Endothelial cell of umbilical vein (primary cell): ENCODE results near the gene HPSE2. TPM values are rescaled to one million over a fixed set of nuclear protein-coding genes. Genes with fewer than 3 reads are reported as not detected.

Source experiments
- BruUV-seq: library from RNA; stranded (reverse); fragments of 400-500 nt; replicated peaks from 2 replicates; lab custom pipeline; 2021; lab: Mats Ljungman, UMichigan
- CTCF ChIA-PET: fragments of 300-600, 350-600 bp; sonication (Branson Sonifier 250); formaldehyde crosslinking; loops from one replicate; lab custom pipeline; 2021; ENCODE audit warnings: antibody characterized with exemption, inconsistent platforms; lab: Charles Lee
- POLR2A ChIA-PET: fragments of 300-600, 350-600 bp; sonication (Branson Sonifier 250); formaldehyde crosslinking; loops from one replicate; lab custom pipeline; 2021; ENCODE audit warnings: antibody characterized with exemption, inconsistent platforms; lab: Charles Lee
- DNase-seq: peaks from one replicate; pipeline ENCODE4 v3.0.0-alpha.2; 2011; ENCODE audit warnings: low read depth, low spot score
- FAIRE-seq: peaks from 2 replicates; lab custom pipeline; 2011; peaks lifted over from hg19 to GRCh38; lab: Jason Lieb, UNC
- H2AFZ ChIP-seq: 2 replicates; pipeline ENCODE4 v1.6.0; 2012; ENCODE audit warnings: low read depth, low read length, control low read depth, inconsistent platforms
- H3K27ac ChIP-seq: 2 replicates; pipeline ENCODE4 v1.5.1; 2011; ENCODE audit warnings: low read depth, mild to moderate bottlenecking, control low read depth, low read length, moderate library complexity; ENCODE audit not compliant: insufficient read depth
- H3K27me3 ChIP-seq, 2 experiments: 2 replicates each; pipeline versions ENCODE4 v1.6.0 to v1.6.1; 2011; ENCODE audit warnings: low read length in 2 of 2, mixed read lengths in 1 of 2; ENCODE audit not compliant: control insufficient read depth in 2 of 2, insufficient read depth in 2 of 2
- H3K36me3 ChIP-seq, 2 experiments: 2 replicates in 1 of 2; 3 replicates in 1 of 2; pipeline ENCODE4 v1.5.1; 2011; ENCODE audit warnings: low read length in 2 of 2, mild to moderate bottlenecking in 1 of 2, moderate library complexity in 1 of 2; ENCODE audit not compliant: control insufficient read depth in 2 of 2, insufficient read depth in 2 of 2; ENCODE audit errors: extremely low read depth in 1 of 2
- H3K4me1 ChIP-seq: 3 replicates; pipeline ENCODE4 v1.5.1; 2011; ENCODE audit warnings: mild to moderate bottlenecking, low read length; ENCODE audit not compliant: control insufficient read depth, insufficient read depth; ENCODE audit errors: extremely low read depth
- H3K4me2 ChIP-seq: 2 replicates; pipeline ENCODE4 v1.6.1; 2011; ENCODE audit warnings: low read length, control low read depth, mixed read lengths; ENCODE audit not compliant: insufficient read depth
- H3K4me3 ChIP-seq, 3 experiments: fragments of 200-600 bp in 1 of 3; sonication (generic), shearing (Covaris generic) in 1 of 3; replicated peaks in 1 of 3; 2 replicates each; pipeline ENCODE4 v1.5.1; 2011 to 2016; ENCODE audit warnings: control low read depth in 3 of 3, low read length in 3 of 3, mild to moderate bottlenecking in 2 of 3, inconsistent platforms in 1 of 3, low read depth in 1 of 3, moderate library complexity in 1 of 3; ENCODE audit not compliant: insufficient read depth in 1 of 3
- H3K79me2 ChIP-seq: 2 replicates; pipeline ENCODE4 v1.6.0; 2012; ENCODE audit warnings: low read length, inconsistent platforms; ENCODE audit not compliant: control insufficient read depth, insufficient read depth
- H3K9ac ChIP-seq: replicated peaks from 2 replicates; pipeline ENCODE3; 2011; ENCODE audit warnings: low read length, control low read depth; ENCODE audit not compliant: insufficient read depth; ENCODE audit errors: extremely low read depth
- H3K9me1 ChIP-seq: replicated peaks from 3 replicates; pipeline ENCODE4 v1.6.0; 2011; ENCODE audit warnings: mild to moderate bottlenecking, low read length; ENCODE audit not compliant: control insufficient read depth, insufficient read depth; ENCODE audit errors: extremely low read depth
- H3K9me3 ChIP-seq: replicated peaks from 2 replicates; pipeline ENCODE4 v1.5.1; 2012; ENCODE audit warnings: low read length, inconsistent platforms; ENCODE audit not compliant: control insufficient read depth, insufficient read depth
- H4K20me1 ChIP-seq: replicated peaks from 2 replicates; pipeline ENCODE3; 2011; ENCODE audit warnings: mild to moderate bottlenecking, low read length; ENCODE audit not compliant: control insufficient read depth, insufficient read depth; ENCODE audit errors: extremely low read depth
- EZH2 ChIP-seq: IDR thresholded peaks from 2 replicates; pipeline ENCODE4 v1.6.1; 2012; ENCODE audit warnings: borderline replicate concordance, low read depth, mild to moderate bottlenecking, moderate library complexity, low read length, inconsistent platforms; ENCODE audit not compliant: severe bottlenecking
- FOS ChIP-seq: IDR thresholded peaks from 2 replicates; pipeline ENCODE4 v1.6.1; 2011; ENCODE audit warnings: mild to moderate bottlenecking, low read length, moderate library complexity, borderline replicate concordance; ENCODE audit not compliant: insufficient read depth
- GATA2 ChIP-seq: IDR thresholded peaks from 2 replicates; pipeline ENCODE4 v1.7.0; 2011; ENCODE audit warnings: low read depth, mild to moderate bottlenecking, moderate library complexity, mixed read lengths, low read length; ENCODE audit not compliant: insufficient read length, insufficient read depth
- JUN ChIP-seq: IDR thresholded peaks from 2 replicates; pipeline ENCODE4 v1.6.1; 2011; ENCODE audit warnings: borderline replicate concordance, low read depth; ENCODE audit not compliant: insufficient read length, insufficient read depth
- MYC ChIP-seq: IDR thresholded peaks from one replicate; pipeline ENCODE4 v1.6.1; 2011; ENCODE audit warnings: mild to moderate bottlenecking, low read depth, low read length
- POLR2A ChIP-seq: IDR thresholded peaks from 2 replicates; pipeline ENCODE4 v1.6.1; 2012; ENCODE audit warnings: low read depth, mild to moderate bottlenecking, control low read depth, low read length
- POLR2AphosphoS5 ChIP-seq: IDR thresholded peaks from 2 replicates; pipeline ENCODE4 v1.6.1; 2012; ENCODE audit warnings: low read depth, mild to moderate bottlenecking, control low read depth, low read length, moderate library complexity; ENCODE audit not compliant: insufficient read depth
- dilution Hi-C: fragments of 300-500 bp; cut with MboI; formaldehyde crosslinking; loops from one replicate; pipeline ENCODE4 v1.15.0; 2019; ENCODE audit warnings: low sequenced_read_pairs; ENCODE audit not compliant: extremely low pct_ligation_motif_present
- intact Hi-C: fragments of 100-400 bp; cut with micrococcal nuclease; formaldehyde crosslinking; loops from one replicate; pipeline ENCODE4 v1.10.0; 2022
- polyA plus RNA-seq, 4 experiments: library from polyadenylated mRNA; depleted of rRNA in 3 of 4; stranded (reverse) in 3 of 4; unstranded in 1 of 4; fragments of >200 nt; gene quantifications; 2 replicates each; pipeline versions ENCODE4 v1.2.1 to v1.2.3, GENCODE V29; 2011 to 2012; ENCODE audit warnings: missing spikeins in 1 of 4
- total RNA-seq: library from RNA; stranded (reverse); gene quantifications from 2 replicates; pipeline ENCODE4 v1.2.3, GENCODE V29; 2021
- TF ChIP-seq, protein P1 (sequence below): IDR thresholded peaks from 2 replicates; pipeline ENCODE4 v1.6.1; 2011; ENCODE audit not compliant: insufficient read depth, insufficient read length
- TF ChIP-seq, protein P2 (sequence below), 2 donors: IDR thresholded peaks; 1 replicate in 1 of 2; 2 replicates in 1 of 2; pipeline ENCODE4 v1.5.1; 2011; ENCODE audit warnings: low read length in 2 of 2, mild to moderate bottlenecking in 2 of 2, moderate library complexity in 2 of 2, control low read depth in 1 of 2, inconsistent platforms in 1 of 2, low read depth in 1 of 2; ENCODE audit not compliant: insufficient read depth in 1 of 2; ENCODE audit errors: extremely low read depth in 1 of 2

HPSE2 gene
- total and polyA plus RNA-seq, 2 donors (not counting 3 experiments of a cell fraction or from before 2014, with no cell fraction given): not detected

DNA sequence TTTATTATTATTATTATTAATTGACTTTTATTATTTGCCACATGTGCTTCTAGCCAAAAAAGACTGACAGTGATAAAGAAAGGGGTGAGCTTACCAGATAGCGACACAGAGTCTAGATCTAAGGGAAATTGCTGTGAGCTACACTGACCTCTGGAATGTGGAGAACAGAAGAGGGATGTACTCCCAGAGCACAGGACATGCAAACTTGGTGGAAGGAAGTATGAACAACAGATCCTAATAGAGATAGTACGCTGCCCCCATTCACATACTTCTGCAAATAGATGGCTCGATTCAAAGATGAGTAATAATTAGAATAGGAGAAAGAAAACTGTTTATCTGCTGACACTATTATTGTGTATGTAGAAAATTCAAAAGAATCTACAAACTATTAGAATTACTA is 679.6 kb downstream of the HPSE2 start:
- no peaks in the 10 kb centered on the region for H3K9me3 ChIP-seq
- H4K20me1 ChIP-seq: no peaks in the 10 kb centered on the region
- ChIA-PET CTCF (interaction anchor here (0.8 to 3.6 kb wide), 4 partner anchors 21 to 88 kb away, joined by 3 to 18 read pairs (median 3); no protein-coding TSS in a partner anchor), POLR2A (no interaction called here)
- FAIRE-seq (peak; percentile 74), DNase-seq (peak; percentile 51)
- no peak overlapping the region for H2AFZ ChIP-seq
- dilution Hi-C loops (no loop called here), intact Hi-C loops (loop anchor here (1.0 kb wide), 1 partner anchor 28 kb away; no protein-coding TSS in a partner anchor)
- BruUV-seq: no TSS peak
- peaks cover 9% of the 10 kb centered on the region for H3K4me1 ChIP-seq
- no peak overlapping the region for H3K4me3 ChIP-seq
- H3K9me1 ChIP-seq: no peaks in the 10 kb centered on the region
- peak overlapping the region; percentile 73 for H3K4me2 ChIP-seq
- no peaks in the 10 kb centered on the region for H3K79me2 ChIP-seq
- H3K27me3 ChIP-seq: no peaks in the 10 kb centered on the region
- H3K9ac ChIP-seq: no peak overlapping the region
- TF ChIP-seq MYC: no peak
- TF ChIP-seq EZH2: no peak
- TF ChIP-seq JUN: peak; percentile 12
- TF ChIP-seq, protein P1, sequence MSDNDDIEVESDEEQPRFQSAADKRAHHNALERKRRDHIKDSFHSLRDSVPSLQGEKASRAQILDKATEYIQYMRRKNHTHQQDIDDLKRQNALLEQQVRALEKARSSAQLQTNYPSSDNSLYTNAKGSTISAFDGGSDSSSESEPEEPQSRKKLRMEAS: no peak
- TF ChIP-seq, protein P2, sequence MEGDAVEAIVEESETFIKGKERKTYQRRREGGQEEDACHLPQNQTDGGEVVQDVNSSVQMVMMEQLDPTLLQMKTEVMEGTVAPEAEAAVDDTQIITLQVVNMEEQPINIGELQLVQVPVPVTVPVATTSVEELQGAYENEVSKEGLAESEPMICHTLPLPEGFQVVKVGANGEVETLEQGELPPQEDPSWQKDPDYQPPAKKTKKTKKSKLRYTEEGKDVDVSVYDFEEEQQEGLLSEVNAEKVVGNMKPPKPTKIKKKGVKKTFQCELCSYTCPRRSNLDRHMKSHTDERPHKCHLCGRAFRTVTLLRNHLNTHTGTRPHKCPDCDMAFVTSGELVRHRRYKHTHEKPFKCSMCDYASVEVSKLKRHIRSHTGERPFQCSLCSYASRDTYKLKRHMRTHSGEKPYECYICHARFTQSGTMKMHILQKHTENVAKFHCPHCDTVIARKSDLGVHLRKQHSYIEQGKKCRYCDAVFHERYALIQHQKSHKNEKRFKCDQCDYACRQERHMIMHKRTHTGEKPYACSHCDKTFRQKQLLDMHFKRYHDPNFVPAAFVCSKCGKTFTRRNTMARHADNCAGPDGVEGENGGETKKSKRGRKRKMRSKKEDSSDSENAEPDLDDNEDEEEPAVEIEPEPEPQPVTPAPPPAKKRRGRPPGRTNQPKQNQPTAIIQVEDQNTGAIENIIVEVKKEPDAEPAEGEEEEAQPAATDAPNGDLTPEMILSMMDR (IDR thresholded peaks at IDR 0.05; ENCODE audit: extremely low read depth in 1 of 2, insufficient read depth in 1 of 2, low read depth in 1 of 2, low read length in 2 of 2): no peak
- peak; percentile 97 for TF ChIP-seq GATA2
- peak; percentile 55 for TF ChIP-seq FOS
- peak; percentile 26 for TF ChIP-seq POLR2AphosphoS5
- TF ChIP-seq POLR2A: no peak
- H3K27ac ChIP-seq: no peak overlapping the region
- H3K36me3 ChIP-seq: no peaks in the 10 kb centered on the region
